Measurements from ENCODE around the gene FCHO1.

DNA sequence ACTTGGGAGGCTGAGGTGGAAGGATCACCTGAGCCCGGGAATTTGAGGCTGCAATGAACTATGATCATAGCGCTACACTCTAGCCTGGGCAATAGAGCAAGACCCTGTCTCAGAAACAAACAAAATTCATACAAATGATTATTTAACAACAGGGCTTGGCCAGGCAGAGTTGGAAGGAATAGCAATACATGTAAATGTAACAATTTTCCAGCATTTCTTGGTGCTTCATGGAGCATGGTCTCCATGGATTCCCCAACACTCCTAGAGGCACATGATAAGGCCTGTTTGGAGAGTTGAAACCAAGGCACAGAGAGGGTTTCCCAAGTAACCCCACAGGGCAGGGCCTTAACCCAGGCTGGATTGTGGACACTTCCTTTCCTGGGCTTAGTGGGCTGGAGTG lies 59.8 kb downstream of the FCHO1 start:
- TF ChIP-seq, protein P1, sequence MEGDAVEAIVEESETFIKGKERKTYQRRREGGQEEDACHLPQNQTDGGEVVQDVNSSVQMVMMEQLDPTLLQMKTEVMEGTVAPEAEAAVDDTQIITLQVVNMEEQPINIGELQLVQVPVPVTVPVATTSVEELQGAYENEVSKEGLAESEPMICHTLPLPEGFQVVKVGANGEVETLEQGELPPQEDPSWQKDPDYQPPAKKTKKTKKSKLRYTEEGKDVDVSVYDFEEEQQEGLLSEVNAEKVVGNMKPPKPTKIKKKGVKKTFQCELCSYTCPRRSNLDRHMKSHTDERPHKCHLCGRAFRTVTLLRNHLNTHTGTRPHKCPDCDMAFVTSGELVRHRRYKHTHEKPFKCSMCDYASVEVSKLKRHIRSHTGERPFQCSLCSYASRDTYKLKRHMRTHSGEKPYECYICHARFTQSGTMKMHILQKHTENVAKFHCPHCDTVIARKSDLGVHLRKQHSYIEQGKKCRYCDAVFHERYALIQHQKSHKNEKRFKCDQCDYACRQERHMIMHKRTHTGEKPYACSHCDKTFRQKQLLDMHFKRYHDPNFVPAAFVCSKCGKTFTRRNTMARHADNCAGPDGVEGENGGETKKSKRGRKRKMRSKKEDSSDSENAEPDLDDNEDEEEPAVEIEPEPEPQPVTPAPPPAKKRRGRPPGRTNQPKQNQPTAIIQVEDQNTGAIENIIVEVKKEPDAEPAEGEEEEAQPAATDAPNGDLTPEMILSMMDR (optimal IDR thresholded peaks at IDR 0.05 in 1 of 3, IDR thresholded peaks at IDR 0.05 in 1 of 3, conservative IDR thresholded peaks at IDR 0.05 in 1 of 3; ENCODE audit: extremely low read depth in 1 of 3, insufficient read depth in 2 of 3, low read length in 3 of 3) = no peak
- TF ChIP-seq EZH2 (IDR thresholded peaks at IDR 0.05; ENCODE audit: low read length) = no peak

Data from keratinocyte (primary cell).